Measurements from ENCODE around the gene AKAP13.

DNA sequence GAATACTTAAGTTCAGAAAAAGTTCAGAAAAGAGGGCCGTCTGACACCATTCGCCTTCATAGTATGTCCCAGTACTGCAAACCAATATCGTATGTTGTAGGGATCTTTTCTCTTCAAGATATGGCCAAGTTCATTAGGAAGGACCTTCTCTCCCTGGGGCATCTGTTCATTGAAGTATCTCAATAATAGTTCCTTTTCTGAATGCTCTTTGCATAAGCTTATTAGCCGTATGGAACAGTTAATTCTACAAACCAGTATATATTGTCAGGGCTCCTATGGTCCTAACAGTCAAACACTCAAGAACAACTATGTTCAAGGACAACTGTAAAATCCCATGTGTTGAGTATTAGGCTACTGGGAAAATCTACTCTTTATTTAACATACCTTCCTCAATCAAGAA, 211.2 kb downstream of the AKAP13 start:
- TF ChIP-seq, protein P1, sequence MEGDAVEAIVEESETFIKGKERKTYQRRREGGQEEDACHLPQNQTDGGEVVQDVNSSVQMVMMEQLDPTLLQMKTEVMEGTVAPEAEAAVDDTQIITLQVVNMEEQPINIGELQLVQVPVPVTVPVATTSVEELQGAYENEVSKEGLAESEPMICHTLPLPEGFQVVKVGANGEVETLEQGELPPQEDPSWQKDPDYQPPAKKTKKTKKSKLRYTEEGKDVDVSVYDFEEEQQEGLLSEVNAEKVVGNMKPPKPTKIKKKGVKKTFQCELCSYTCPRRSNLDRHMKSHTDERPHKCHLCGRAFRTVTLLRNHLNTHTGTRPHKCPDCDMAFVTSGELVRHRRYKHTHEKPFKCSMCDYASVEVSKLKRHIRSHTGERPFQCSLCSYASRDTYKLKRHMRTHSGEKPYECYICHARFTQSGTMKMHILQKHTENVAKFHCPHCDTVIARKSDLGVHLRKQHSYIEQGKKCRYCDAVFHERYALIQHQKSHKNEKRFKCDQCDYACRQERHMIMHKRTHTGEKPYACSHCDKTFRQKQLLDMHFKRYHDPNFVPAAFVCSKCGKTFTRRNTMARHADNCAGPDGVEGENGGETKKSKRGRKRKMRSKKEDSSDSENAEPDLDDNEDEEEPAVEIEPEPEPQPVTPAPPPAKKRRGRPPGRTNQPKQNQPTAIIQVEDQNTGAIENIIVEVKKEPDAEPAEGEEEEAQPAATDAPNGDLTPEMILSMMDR (IDR thresholded peaks at IDR 0.05; ENCODE audit: low read depth, low read length) = no peak
- TF ChIP-seq POLR2A (IDR thresholded peaks at IDR 0.05; ENCODE audit: extremely low read depth, insufficient read length) = no peak

All from NB4 (cell line).